A549 (cell line): ENCODE results near the gene TRAF4. TPM values are rescaled to one million over a fixed set of nuclear protein-coding genes. Genes with fewer than 3 reads are reported as not detected.

Experiments
- ATAC-seq, 2 experiments: fragments of 200-7000 bp in 1 of 2; fragments of >200 bp in 1 of 2; cut with Nextera tagmentation in 1 of 2; cut with Tn5 transposase in 1 of 2; 3 replicates each; pipeline versions ENCODE4 v1.8.0 to v1.9.1; 2018 to 2020; ENCODE audit warnings: mild to moderate bottlenecking in 1 of 2, moderate library complexity in 1 of 2
- CTCF ChIA-PET: fragments of 300-600 bp; sonication (Branson Sonifier 250); formaldehyde crosslinking; extraction: SDS; loops from one replicate; lab custom pipeline; 2021; ENCODE audit warnings: antibody characterized with exemption, inconsistent platforms; lab: Yijun Ruan, JAX
- POLR2A ChIA-PET: fragments of 350-600 bp; formaldehyde crosslinking; extraction: SDS; loops from one replicate; lab custom pipeline; 2021; ENCODE audit warnings: antibody characterized with exemption, inconsistent platforms; lab: Yijun Ruan, JAX
- DNase-seq, 2 experiments: peaks; one replicate each; pipeline versions ENCODE4 v3.0.0 to v3.0.0-alpha.2; 2011 to 2016; ENCODE audit warnings: low read depth in 1 of 2, low spot score in 1 of 2
- FAIRE-seq: peaks from 2 replicates; lab custom pipeline; 2011; peaks lifted over from hg19 to GRCh38; lab: Jason Lieb, UNC
- H3K27ac ChIP-seq, 2 experiments: fragments of >200 bp; sonication (Bioruptor Twin); formaldehyde crosslinking; 3 replicates each; pipeline ENCODE4 v1.5.1; 2016 to 2017
- H3K4me1 ChIP-seq: fragments of >200 bp; sonication (Bioruptor Twin); formaldehyde crosslinking; 3 replicates; pipeline ENCODE4 v1.6.1; 2016
- H3K4me2 ChIP-seq: fragments of >200 bp; sonication (Bioruptor Twin); formaldehyde crosslinking; 3 replicates; pipeline ENCODE4 v1.6.1; 2016
- H3K4me3 ChIP-seq: fragments of >200 bp; sonication (Bioruptor Twin); formaldehyde crosslinking; 3 replicates; pipeline ENCODE4 v1.5.1; 2016
- H3K9me3 ChIP-seq: fragments of >200 bp; sonication (Bioruptor Twin); formaldehyde crosslinking; 3 replicates; pipeline ENCODE4 v1.6.1; 2016
- ATOH8 ChIP-seq: fragments of 250-450 bp; sonication (Bioruptor Pico); IDR thresholded peaks from 2 replicates; pipeline ENCODE4 v1.5.0; 2020; ENCODE audit warnings: low read depth, mild to moderate bottlenecking, moderate library complexity
- CBX8 ChIP-seq: fragments of 200-600 bp; sonication (generic); IDR thresholded peaks from 2 replicates; pipeline ENCODE4 v1.6.1; 2016
- CEBPB ChIP-seq, 2 experiments: fragments of >200 bp in 1 of 2; sonication (Bioruptor Twin) in 1 of 2; formaldehyde crosslinking in 1 of 2; IDR thresholded peaks; 2 replicates each; pipeline ENCODE4 v1.6.1; 2012 to 2016
- CHD4 ChIP-seq: fragments of 200-600 bp; sonication (generic); IDR thresholded peaks from 2 replicates; pipeline ENCODE4 v1.6.1; 2016; ENCODE audit warnings: antibody characterized with exemption, mild to moderate bottlenecking, borderline replicate concordance
- CTCF ChIP-seq: fragments of >200 bp; sonication (Bioruptor Twin); formaldehyde crosslinking; IDR thresholded peaks from 3 replicates; pipeline ENCODE4 v1.5.1; 2016
- E2F6 ChIP-seq: IDR thresholded peaks from 2 replicates; pipeline ENCODE4 v1.6.1; 2012; ENCODE audit warnings: low read depth, borderline replicate concordance
- EHF ChIP-seq: fragments of 250-450 bp; sonication (Bioruptor Pico); IDR thresholded peaks from 2 replicates; pipeline ENCODE4 v1.5.0; 2020; ENCODE audit warnings: mild to moderate bottlenecking
- EHMT2 ChIP-seq: fragments of 200-600 bp; sonication (generic); IDR thresholded peaks from 2 replicates; pipeline ENCODE4 v1.6.1; 2016; ENCODE audit warnings: antibody characterized with exemption, low read depth, mild to moderate bottlenecking, moderate library complexity
- ELK1 ChIP-seq: fragments of 150-350 bp; IDR thresholded peaks from 2 replicates; pipeline ENCODE4 v1.6.1; 2014; ENCODE audit warnings: low read depth, mild to moderate bottlenecking, low read length
- ESRRA ChIP-seq: fragments of 150-350 bp; IDR thresholded peaks from 2 replicates; pipeline ENCODE4 v1.6.1; 2014; ENCODE audit warnings: mild to moderate bottlenecking, low read length, borderline replicate concordance
- GATA3 ChIP-seq: IDR thresholded peaks from 2 replicates; pipeline ENCODE4 v1.6.1; 2012; ENCODE audit warnings: borderline replicate concordance
- HDAC2 ChIP-seq: fragments of 200-600 bp; sonication (generic); IDR thresholded peaks from 2 replicates; pipeline ENCODE4 v1.6.1; 2016
- JUNB ChIP-seq: fragments of >200 bp; sonication (Bioruptor Twin); formaldehyde crosslinking; IDR thresholded peaks from 2 replicates; pipeline ENCODE4 v1.6.1; 2016
- KDM5A ChIP-seq: fragments of 200-600 bp; sonication (generic); IDR thresholded peaks from 2 replicates; pipeline ENCODE4 v1.6.1; 2016; ENCODE audit warnings: antibody characterized with exemption, mild to moderate bottlenecking
- MAFK ChIP-seq: fragments of 450-650 bp; IDR thresholded peaks from 2 replicates; pipeline ENCODE4 v1.6.1; 2014; ENCODE audit not compliant: partially characterized antibody
- MAX ChIP-seq: IDR thresholded peaks from 2 replicates; pipeline ENCODE4 v1.6.1; 2012
- PBX3 ChIP-seq: IDR thresholded peaks from 2 replicates; pipeline ENCODE4 v1.6.1; 2012
- RARB ChIP-seq: fragments of 250-450 bp; sonication (Bioruptor Pico); IDR thresholded peaks from 2 replicates; pipeline ENCODE4 v1.8.0; 2021; ENCODE audit warnings: mild to moderate bottlenecking, moderate library complexity
- REST ChIP-seq: fragments of 200-600 bp; sonication (generic); IDR thresholded peaks from 2 replicates; pipeline ENCODE4 v1.6.1; 2016; ENCODE audit warnings: antibody characterized with exemption, mild to moderate bottlenecking, moderate library complexity
- RFX5 ChIP-seq: fragments of 450-650 bp; IDR thresholded peaks from 2 replicates; pipeline ENCODE4 v1.7.1; 2014; ENCODE audit warnings: antibody characterized with exemption, mild to moderate bottlenecking, moderate library complexity
- RNF2 ChIP-seq: fragments of 200-600 bp; sonication (generic); IDR thresholded peaks from 2 replicates; pipeline ENCODE4 v1.6.1; 2016; ENCODE audit warnings: low read depth, mild to moderate bottlenecking, antibody characterized with exemption, moderate library complexity, borderline replicate concordance
- SMC3 ChIP-seq: fragments of >200 bp; sonication (Bioruptor Twin); formaldehyde crosslinking; IDR thresholded peaks from 3 replicates; pipeline ENCODE4 v1.6.1; 2018; ENCODE audit warnings: inconsistent platforms
- TP53 ChIP-seq: fragments of 250-450 bp; sonication (Bioruptor Pico); IDR thresholded peaks from 2 replicates; pipeline ENCODE4 v1.5.0; 2021; ENCODE audit warnings: mild to moderate bottlenecking, moderate library complexity
- ZC3H11A ChIP-seq: fragments of 450-650 bp; IDR thresholded peaks from 2 replicates; pipeline ENCODE4 v1.6.1; 2014; ENCODE audit warnings: antibody characterized with exemption, mild to moderate bottlenecking
- ZSCAN20 ChIP-seq: fragments of 250-450 bp; sonication (Bioruptor Pico); IDR thresholded peaks from 2 replicates; pipeline ENCODE4 v1.8.0; 2022; ENCODE audit warnings: mild to moderate bottlenecking, moderate library complexity
- WGBS: methylation state at CpG from one replicate; pipeline ENCODE4 v1.1.6; 2017; ENCODE audit errors: missing lambda C conversion rate; 5-methylcytosine and 5-hydroxymethylcytosine counted together
- polyA plus RNA-seq, 4 experiments: library from polyadenylated mRNA; depleted of rRNA in 3 of 4; stranded (reverse); fragments of >200 nt; fragmentation: RNase III in 1 of 4; extraction: RNeasy Plus Mini Kit Qiagen cat#74134 plus additional on column Dnase treatment in 1 of 4; gene quantifications; 2 replicates in 3 of 4; 3 replicates in 1 of 4; pipeline ENCODE4 v1.2.3, GENCODE V29; 2011 to 2017

TRAF4 gene
- polyA plus RNA-seq, 2 of the 4 experiments (the other 2 are of a cell fraction) = 64.0 to 65.0 TPM

- Histone ChIP-seq H3K4me1 (peaks cover 15% of the 10 kb centered on the region), H3K27ac (no peak overlapping the region), H3K4me3 (no peak overlapping the region), H3K4me2 (no peak overlapping the region), H3K9me3 (no peaks in the 10 kb centered on the region)
- peak; percentile 46 for FAIRE-seq
- 94% methylated on average over 1 of the region's 1 CpG for WGBS
- DNase-seq = no peak
- CTCF ChIA-PET = interaction anchor here (0.6 to 17.8 kb wide), 58 partner anchors 11 to 487 kb away, joined by 3 to 493 read pairs (median 12); partner anchors contain the start of genes DHRS13, ERAL1, FAM222B and FLOT2
- POLR2A ChIA-PET = interaction anchor here (0.6 to 3.2 kb wide), 7 partner anchors 36 to 189 kb away, joined by 3 to 13 read pairs (median 9); partner anchors contain the start of genes FAM222B and PHF12
- peak; percentile 5 to 34; a peak in 3 of 6 replicates for ATAC-seq
- TF ChIP-seq RFX5 = no peak
- no peak for TF ChIP-seq EHMT2
- TF ChIP-seq EHF (CRISPR knock-in tag) = no peak
- no peak for TF ChIP-seq RNF2
- TF ChIP-seq CHD4 = no peak
- no peak for TF ChIP-seq PBX3
- no peak for TF ChIP-seq MAFK
- no peak for TF ChIP-seq ATOH8 (CRISPR knock-in tag)
- no peak for TF ChIP-seq ELK1
- TF ChIP-seq CBX8 = no peak
- no peak for TF ChIP-seq SMC3
- TF ChIP-seq CTCF = no peak
- TF ChIP-seq ZC3H11A = no peak
- no peak for TF ChIP-seq JUNB
- TF ChIP-seq CEBPB (IDR thresholded peaks at IDR 0.05) = no peak
- no peak for TF ChIP-seq HDAC2
- TF ChIP-seq MAX = no peak
- TF ChIP-seq KDM5A = no peak
- no peak for TF ChIP-seq RARB (CRISPR knock-in tag)
- TF ChIP-seq ESRRA = no peak
Measured at GRCh38 chr17:28763137-28763799, 19.5 kb downstream of the TRAF4 start.

GRCh38 chr17:28763804-28764266 lies 20.0 kb downstream of the TRAF4 start:
- no peaks in the 10 kb centered on the region for H3K9me3 ChIP-seq
- H3K4me2 ChIP-seq = no peak overlapping the region
- ChIA-PET CTCF (interaction anchor here (0.6 to 17.8 kb wide), 58 partner anchors 10 to 487 kb away, joined by 3 to 493 read pairs (median 12); partner anchors contain the start of genes DHRS13, ERAL1, FAM222B and FLOT2), POLR2A (interaction anchor here (0.6 to 3.2 kb wide), 7 partner anchors 37 to 188 kb away, joined by 3 to 13 read pairs (median 9); partner anchors contain the start of genes FAM222B and PHF12)
- 63% methylated on average over 5 of the region's 5 CpGs for WGBS
- H3K27ac ChIP-seq = no peak overlapping the region
- H3K4me1 ChIP-seq = peaks cover 15% of the 10 kb centered on the region
- H3K4me3 ChIP-seq = no peak overlapping the region
- ATAC-seq (peak; percentile 51 to 69; a peak in 5 of 6 replicates), DNase-seq (peak; percentile 78 to 81), FAIRE-seq (peak; percentile 18)
- TF ChIP-seq SMC3 (peak; percentile 92), ZSCAN20 (no peak), REST (no peak), TP53 (CRISPR knock-in tag) (no peak), E2F6 (no peak), ELK1 (no peak), GATA3 (no peak), CHD4 (no peak)
